ENCODE data around the gene ABI1. TPM values are rescaled to one million over a fixed set of nuclear protein-coding genes. Genes with fewer than 3 reads are reported as not detected.

ABI1 gene
- total and polyA plus RNA-seq, 2 donors (not counting 3 experiments of a cell fraction or from before 2014, with no cell fraction given), result 58.8 to 59.1 TPM

DNA sequence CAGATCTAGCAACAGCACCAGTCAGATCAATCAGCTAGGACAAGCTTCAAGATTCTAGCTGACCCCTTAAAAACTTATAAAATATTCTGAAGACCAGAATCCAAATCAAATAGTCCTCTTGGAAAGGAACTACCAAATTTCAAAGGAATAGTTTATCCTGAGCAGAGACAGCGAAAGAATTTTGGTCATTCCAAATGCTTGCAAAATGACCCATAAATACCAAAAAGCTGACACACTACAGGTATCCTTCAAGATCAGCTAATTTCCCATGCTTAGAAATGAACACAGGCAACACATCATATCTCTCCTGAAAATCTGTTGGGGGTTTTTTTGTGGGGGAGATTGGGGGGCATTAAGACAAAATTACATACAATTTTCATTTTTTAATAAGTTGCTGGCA lies 84.5 kb downstream of the ABI1 start:
- DNase-seq (ENCODE audit: low read depth, low spot score) (no peak), FAIRE-seq (no peak)
- H3K4me1 ChIP-seq (ENCODE audit: control insufficient read depth, extremely low read depth, insufficient read depth, low read length), result no peaks in the 10 kb centered on the region
- dilution Hi-C loops (cut with MboI; ENCODE audit: extremely low pct_ligation_motif_present, low sequenced_read_pairs) (no loop called here), intact Hi-C loops (cut with micrococcal nuclease) (no loop called here)
- no peak overlapping the region for H3K4me2 ChIP-seq (ENCODE audit: insufficient read depth, low read length)
- BruUV-seq (replicated peaks), result no TSS peak
- no peak overlapping the region for H3K4me3 ChIP-seq (replicated peaks in 1 of 3; ENCODE audit: insufficient read depth in 1 of 3, low read depth in 1 of 3, low read length in 3 of 3)
- no peak for TF ChIP-seq FOS (IDR thresholded peaks at IDR 0.05; ENCODE audit: borderline replicate concordance, insufficient read depth, low read length)
- no peak for TF ChIP-seq JUN (IDR thresholded peaks at IDR 0.05; ENCODE audit: borderline replicate concordance, insufficient read depth, insufficient read length, low read depth)
- TF ChIP-seq, protein P1, sequence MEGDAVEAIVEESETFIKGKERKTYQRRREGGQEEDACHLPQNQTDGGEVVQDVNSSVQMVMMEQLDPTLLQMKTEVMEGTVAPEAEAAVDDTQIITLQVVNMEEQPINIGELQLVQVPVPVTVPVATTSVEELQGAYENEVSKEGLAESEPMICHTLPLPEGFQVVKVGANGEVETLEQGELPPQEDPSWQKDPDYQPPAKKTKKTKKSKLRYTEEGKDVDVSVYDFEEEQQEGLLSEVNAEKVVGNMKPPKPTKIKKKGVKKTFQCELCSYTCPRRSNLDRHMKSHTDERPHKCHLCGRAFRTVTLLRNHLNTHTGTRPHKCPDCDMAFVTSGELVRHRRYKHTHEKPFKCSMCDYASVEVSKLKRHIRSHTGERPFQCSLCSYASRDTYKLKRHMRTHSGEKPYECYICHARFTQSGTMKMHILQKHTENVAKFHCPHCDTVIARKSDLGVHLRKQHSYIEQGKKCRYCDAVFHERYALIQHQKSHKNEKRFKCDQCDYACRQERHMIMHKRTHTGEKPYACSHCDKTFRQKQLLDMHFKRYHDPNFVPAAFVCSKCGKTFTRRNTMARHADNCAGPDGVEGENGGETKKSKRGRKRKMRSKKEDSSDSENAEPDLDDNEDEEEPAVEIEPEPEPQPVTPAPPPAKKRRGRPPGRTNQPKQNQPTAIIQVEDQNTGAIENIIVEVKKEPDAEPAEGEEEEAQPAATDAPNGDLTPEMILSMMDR (IDR thresholded peaks at IDR 0.05; ENCODE audit: extremely low read depth in 1 of 2, insufficient read depth in 1 of 2, low read depth in 1 of 2, low read length in 2 of 2), result no peak
- TF ChIP-seq, protein P2, sequence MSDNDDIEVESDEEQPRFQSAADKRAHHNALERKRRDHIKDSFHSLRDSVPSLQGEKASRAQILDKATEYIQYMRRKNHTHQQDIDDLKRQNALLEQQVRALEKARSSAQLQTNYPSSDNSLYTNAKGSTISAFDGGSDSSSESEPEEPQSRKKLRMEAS (IDR thresholded peaks at IDR 0.05; ENCODE audit: insufficient read depth, insufficient read length), result no peak
- no peak for TF ChIP-seq EZH2 (IDR thresholded peaks at IDR 0.05; ENCODE audit: borderline replicate concordance, low read depth, low read length, severe bottlenecking)
- TF ChIP-seq POLR2A (IDR thresholded peaks at IDR 0.05; ENCODE audit: low read depth, low read length), result no peak
- TF ChIP-seq POLR2AphosphoS5 (IDR thresholded peaks at IDR 0.05; ENCODE audit: insufficient read depth, low read depth, low read length), result no peak
- no peak for TF ChIP-seq MYC (IDR thresholded peaks at IDR 0.05; ENCODE audit: low read depth, low read length)
- TF ChIP-seq GATA2 (IDR thresholded peaks at IDR 0.05; ENCODE audit: insufficient read depth, insufficient read length, low read depth, low read length), result no peak
- H3K9me1 ChIP-seq (replicated peaks; ENCODE audit: control insufficient read depth, extremely low read depth, insufficient read depth, low read length), result no peaks in the 10 kb centered on the region
- H3K36me3 ChIP-seq (ENCODE audit: control insufficient read depth in 2 of 2, extremely low read depth in 1 of 2, insufficient read depth in 2 of 2, low read length in 2 of 2), result peaks cover 0 to 2% of the 10 kb centered on the region in 2 experiments
- CTCF ChIA-PET, result no interaction called here
- H3K27me3 ChIP-seq (ENCODE audit: control insufficient read depth in 2 of 2, insufficient read depth in 2 of 2, low read length in 2 of 2), result no peaks in the 10 kb centered on the region
- no peak overlapping the region for H2AFZ ChIP-seq (ENCODE audit: low read depth, low read length)
- POLR2A ChIA-PET, result no interaction called here
- H3K27ac ChIP-seq (ENCODE audit: insufficient read depth, low read depth, low read length), result no peak overlapping the region
- no peak overlapping the region for H3K9ac ChIP-seq (replicated peaks; ENCODE audit: extremely low read depth, insufficient read depth, low read length)
- H4K20me1 ChIP-seq (replicated peaks; ENCODE audit: control insufficient read depth, extremely low read depth, insufficient read depth, low read length), result peaks cover 10% of the 10 kb centered on the region
- H3K79me2 ChIP-seq (ENCODE audit: control insufficient read depth, insufficient read depth, low read length), result peaks cover 73% of the 10 kb centered on the region
- H3K9me3 ChIP-seq (replicated peaks; ENCODE audit: control insufficient read depth, insufficient read depth, low read length), result no peaks in the 10 kb centered on the region
